ENCODE measurements around the gene UBR4. TPM values are rescaled to one million over a fixed set of nuclear protein-coding genes. Genes with fewer than 3 reads are reported as not detected.

The UBR4 gene
- total and polyA plus RNA-seq, 12 donors: 82.3 to 278 (median 119) TPM

GRCh38 chr1:19206947-19207346 lies 3.1 kb downstream of the UBR4 start:
- H3K4me1 ChIP-seq (replicated peaks in 1 of 2): peaks cover 37 to 77% of the 10 kb centered on the region in 2 donors
- intact Hi-C loops (cut with DNase I): no loop called here
- TF ChIP-seq CTCF (IDR thresholded peaks at IDR 0.05) (no peak), POLR2A (IDR thresholded peaks at IDR 0.05) (no peak)
- H3K9me3 ChIP-seq (replicated peaks in 1 of 3): no peaks in the 10 kb centered on the region
- DNase-seq: no peak
- H3K27ac ChIP-seq: no peak overlapping the region
- H3K36me3 ChIP-seq (replicated peaks in 1 of 2): no peaks in the 10 kb centered on the region
- no peak overlapping the region for H3K4me3 ChIP-seq
- 74 to 85% (median 80%) methylated on average over 3 of the region's 3 CpGs for WGBS, 4 donors
- no peaks in the 10 kb centered on the region for H3K27me3 ChIP-seq

- no peak for DNase-seq
- Histone ChIP-seq H3K27ac (no peak overlapping the region), H3K36me3 (replicated peaks in 1 of 2) (no peaks in the 10 kb centered on the region), H3K4me1 (replicated peaks in 1 of 2) (peaks cover 38 to 72% of the 10 kb centered on the region in 2 donors), H3K9me3 (replicated peaks in 1 of 3) (no peaks in the 10 kb centered on the region), H3K27me3 (no peaks in the 10 kb centered on the region), H3K4me3 (no peak overlapping the region)
- intact Hi-C loops (cut with DNase I): no loop called here
- TF ChIP-seq POLR2A (IDR thresholded peaks at IDR 0.05) (no peak), CTCF (IDR thresholded peaks at IDR 0.05) (no peak)
- 59 to 73% (median 64%) methylated on average over 5 of the region's 5 CpGs for WGBS, 4 donors
Observed at GRCh38 chr1:19205845-19206244, 4.2 kb downstream of the UBR4 start.

GRCh38 chr1:19205403-19205802 lies 4.7 kb downstream of the UBR4 start:
- no peak for DNase-seq
- intact Hi-C loops (cut with DNase I): no loop called here
- no peaks in the 10 kb centered on the region for H3K27me3 ChIP-seq
- H3K36me3 ChIP-seq (replicated peaks in 1 of 2): no peaks in the 10 kb centered on the region
- WGBS, 4 donors: 85 to 94% (median 90%) methylated on average over 1 of the region's 1 CpG
- no peak overlapping the region for H3K27ac ChIP-seq
- H3K4me3 ChIP-seq: no peak overlapping the region
- TF ChIP-seq CTCF (IDR thresholded peaks at IDR 0.05) (no peak), POLR2A (IDR thresholded peaks at IDR 0.05) (no peak)
- peaks cover 35 to 70% of the 10 kb centered on the region in 2 donors for H3K4me1 ChIP-seq (replicated peaks in 1 of 2)
- no peaks in the 10 kb centered on the region for H3K9me3 ChIP-seq (replicated peaks in 1 of 3)

- H3K36me3 ChIP-seq (replicated peaks in 1 of 2): no peaks in the 10 kb centered on the region
- intact Hi-C loops (cut with DNase I): no loop called here
- no peak overlapping the region for H3K4me3 ChIP-seq
- H3K4me1 ChIP-seq (replicated peaks in 1 of 2): peaks cover 35 to 70% of the 10 kb centered on the region in 2 donors
- H3K9me3 ChIP-seq (replicated peaks in 1 of 3): no peaks in the 10 kb centered on the region
- no peak for TF ChIP-seq POLR2A (IDR thresholded peaks at IDR 0.05)
- DNase-seq: no peak
- peak overlapping the region in 2 of 5 donors; percentile 26 to 35 for H3K27ac ChIP-seq
- no peaks in the 10 kb centered on the region for H3K27me3 ChIP-seq
- 83 to 87% (median 85%) methylated on average over 6 of the region's 6 CpGs for WGBS, 4 donors
Observed at GRCh38 chr1:19204446-19205266, 5.4 kb downstream of the UBR4 start.

GRCh38 chr1:19203440-19203839 lies 6.6 kb downstream of the UBR4 start:
- no peak for TF ChIP-seq POLR2A (IDR thresholded peaks at IDR 0.05)
- TF ChIP-seq CTCF (IDR thresholded peaks at IDR 0.05): no peak
- Histone ChIP-seq H3K4me3 (no peak overlapping the region), H3K4me1 (replicated peaks in 1 of 2) (peaks cover 26 to 62% of the 10 kb centered on the region in 2 donors), H3K27me3 (no peaks in the 10 kb centered on the region), H3K36me3 (replicated peaks in 1 of 2) (peaks cover 0 to 11% of the 10 kb centered on the region in 2 donors), H3K27ac (peak overlapping the region in 2 of 5 donors; percentile 8 to 26), H3K9me3 (replicated peaks in 1 of 3) (no peaks in the 10 kb centered on the region)
- peak; percentile 35 to 74 (median 70) for DNase-seq
- intact Hi-C loops (cut with DNase I): no loop called here
- WGBS, 4 donors: 39 to 56% (median 45%) methylated on average over 2 of the region's 2 CpGs
